Left ventricle myocardium inferior (tissue), 1 donor: ENCODE results near the gene AKAP10. TPM values are rescaled to one million over a fixed set of nuclear protein-coding genes. Genes with fewer than 3 reads are reported as not detected.
"Not testable (repeated sequence)": the region's sequence is repeated elsewhere in the genome, so short reads cannot be mapped to it uniquely, and the experiment has no call there.

ENCODE experiments used
- DNase-seq: peaks from one replicate; pipeline ENCODE4 v3.0.0-alpha.2; 2020
- H3K27ac ChIP-seq: fragments of 200-600 bp; replicated peaks from 2 replicates; pipeline ENCODE4 v1.8.0; 2021
- H3K27me3 ChIP-seq: fragments of 200-600 bp; 2 replicates; pipeline ENCODE4 v1.8.0; 2021; ENCODE audit warnings: low read depth
- H3K36me3 ChIP-seq: fragments of 200-600 bp; 2 replicates; pipeline ENCODE4 v1.8.0; 2021
- H3K4me1 ChIP-seq: fragments of 200-600 bp; 2 replicates; pipeline ENCODE4 v1.8.0; 2021
- H3K4me3 ChIP-seq: fragments of 200-600 bp; 2 replicates; pipeline ENCODE4 v1.8.0; 2021; ENCODE audit warnings: mild to moderate bottlenecking, moderate library complexity
- H3K9me3 ChIP-seq: fragments of 200-600 bp; replicated peaks from 2 replicates; pipeline ENCODE4 v1.8.0; 2021
- intact Hi-C: fragments of 100-400 bp; cut with micrococcal nuclease; formaldehyde crosslinking; loops from one replicate; pipeline ENCODE4 v1.11.0; 2022
- total RNA-seq: library from RNA; stranded (reverse); fragmentation: NEBNext Ultra II Directional; extraction: Animal tissue kit (Norgen Biotek cat#: 25700); gene quantifications from one replicate; pipeline ENCODE4 v1.2.1, GENCODE V29; 2021
- TF ChIP-seq, protein P1 (sequence below): fragments of 200-600 bp; IDR thresholded peaks from 2 replicates; pipeline ENCODE4 v1.8.0; 2021; ENCODE audit warnings: antibody characterized with exemption, mild to moderate bottlenecking, borderline replicate concordance
- donor health status: DM: no; HTN: yes; CAD: no; lungs with severe emphysema.

Gene AKAP10
- total RNA-seq, 1 donor from 2014 or later, result 12.9 TPM

DNA sequence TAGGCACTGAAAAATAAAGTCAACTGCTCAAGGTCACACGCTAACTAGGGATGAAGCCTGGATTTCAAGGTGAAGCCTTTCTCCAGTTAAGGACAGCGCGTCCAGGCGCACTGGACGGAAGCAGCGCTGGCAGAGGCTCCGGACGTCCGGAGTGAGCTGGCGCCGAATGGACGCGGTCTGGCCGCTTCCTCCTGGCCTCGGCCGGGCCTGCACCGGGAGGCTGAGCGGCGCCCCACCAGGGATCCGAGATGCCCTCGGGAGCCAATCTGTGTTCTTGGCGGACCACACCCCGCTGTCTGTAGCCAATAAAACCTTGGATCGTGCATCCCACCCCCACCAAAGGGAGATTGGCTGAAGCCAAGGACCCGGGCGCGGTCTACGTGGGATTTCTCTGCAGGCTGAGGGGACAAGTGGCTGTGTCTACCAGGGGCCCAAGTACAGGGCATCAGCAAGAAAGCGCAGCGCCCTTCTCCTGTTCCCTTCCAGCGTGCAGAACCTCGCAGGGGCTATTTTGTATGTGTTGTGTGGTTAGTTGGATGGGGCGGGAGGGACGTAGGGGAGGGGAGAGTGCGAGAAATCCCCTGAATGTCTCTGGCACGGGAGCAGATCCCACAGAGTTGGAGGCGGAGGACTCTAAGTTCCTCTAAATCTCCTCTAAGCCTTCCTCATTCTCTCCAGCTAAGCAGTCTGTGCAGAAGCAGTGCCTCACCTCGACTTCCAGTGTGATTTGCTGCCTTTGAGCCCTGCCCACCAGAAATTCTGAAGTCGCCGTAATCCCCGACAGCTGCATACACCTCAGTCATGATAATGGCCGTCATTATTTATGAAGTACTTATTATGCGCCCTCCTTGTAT is 2.5 kb upstream of the AKAP10 start:
- Histone ChIP-seq H3K9me3 (no peaks in the 10 kb centered on the region), H3K4me3 (peak overlapping the region; percentile 26), H3K4me1 (peaks cover 38% of the 10 kb centered on the region), H3K27ac (peak overlapping the region; percentile 61), H3K27me3 (no peaks in the 10 kb centered on the region), H3K36me3 (no peaks in the 10 kb centered on the region)
- DNase-seq, result peak; percentile 52
- intact Hi-C loops, result no loop called here
- TF ChIP-seq, protein P1, sequence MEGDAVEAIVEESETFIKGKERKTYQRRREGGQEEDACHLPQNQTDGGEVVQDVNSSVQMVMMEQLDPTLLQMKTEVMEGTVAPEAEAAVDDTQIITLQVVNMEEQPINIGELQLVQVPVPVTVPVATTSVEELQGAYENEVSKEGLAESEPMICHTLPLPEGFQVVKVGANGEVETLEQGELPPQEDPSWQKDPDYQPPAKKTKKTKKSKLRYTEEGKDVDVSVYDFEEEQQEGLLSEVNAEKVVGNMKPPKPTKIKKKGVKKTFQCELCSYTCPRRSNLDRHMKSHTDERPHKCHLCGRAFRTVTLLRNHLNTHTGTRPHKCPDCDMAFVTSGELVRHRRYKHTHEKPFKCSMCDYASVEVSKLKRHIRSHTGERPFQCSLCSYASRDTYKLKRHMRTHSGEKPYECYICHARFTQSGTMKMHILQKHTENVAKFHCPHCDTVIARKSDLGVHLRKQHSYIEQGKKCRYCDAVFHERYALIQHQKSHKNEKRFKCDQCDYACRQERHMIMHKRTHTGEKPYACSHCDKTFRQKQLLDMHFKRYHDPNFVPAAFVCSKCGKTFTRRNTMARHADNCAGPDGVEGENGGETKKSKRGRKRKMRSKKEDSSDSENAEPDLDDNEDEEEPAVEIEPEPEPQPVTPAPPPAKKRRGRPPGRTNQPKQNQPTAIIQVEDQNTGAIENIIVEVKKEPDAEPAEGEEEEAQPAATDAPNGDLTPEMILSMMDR, result no peak

DNA sequence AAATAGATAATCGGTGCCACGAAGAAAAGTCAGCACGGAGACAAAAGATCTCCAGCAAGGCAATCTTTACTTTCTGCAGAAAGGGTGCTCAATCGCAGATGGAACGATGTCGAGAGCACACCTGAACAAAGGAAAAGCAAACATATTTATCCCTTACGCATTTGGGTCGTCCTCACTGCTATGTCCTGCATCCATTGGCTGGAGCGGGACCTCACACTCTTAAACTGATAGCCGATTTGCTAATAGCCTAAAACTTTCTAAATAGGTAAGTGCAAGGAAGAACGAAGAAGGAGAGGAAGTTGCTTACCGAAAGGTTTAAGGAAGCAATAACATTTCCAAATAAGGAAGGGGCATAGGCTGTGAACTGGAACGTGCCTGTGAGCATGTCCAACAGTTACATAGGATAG is 1.2 kb upstream of the AKAP10 start:
- H3K36me3 ChIP-seq, result peaks cover 3% of the 10 kb centered on the region
- no peak for DNase-seq
- peak overlapping the region; percentile 95 for H3K27ac ChIP-seq
- H3K9me3 ChIP-seq, result no peaks in the 10 kb centered on the region
- intact Hi-C loops, result no loop called here
- H3K4me3 ChIP-seq, result peak overlapping the region; percentile 99
- TF ChIP-seq, protein P1, result no peak
- H3K27me3 ChIP-seq, result no peaks in the 10 kb centered on the region
- H3K4me1 ChIP-seq, result peaks cover 39% of the 10 kb centered on the region

DNA sequence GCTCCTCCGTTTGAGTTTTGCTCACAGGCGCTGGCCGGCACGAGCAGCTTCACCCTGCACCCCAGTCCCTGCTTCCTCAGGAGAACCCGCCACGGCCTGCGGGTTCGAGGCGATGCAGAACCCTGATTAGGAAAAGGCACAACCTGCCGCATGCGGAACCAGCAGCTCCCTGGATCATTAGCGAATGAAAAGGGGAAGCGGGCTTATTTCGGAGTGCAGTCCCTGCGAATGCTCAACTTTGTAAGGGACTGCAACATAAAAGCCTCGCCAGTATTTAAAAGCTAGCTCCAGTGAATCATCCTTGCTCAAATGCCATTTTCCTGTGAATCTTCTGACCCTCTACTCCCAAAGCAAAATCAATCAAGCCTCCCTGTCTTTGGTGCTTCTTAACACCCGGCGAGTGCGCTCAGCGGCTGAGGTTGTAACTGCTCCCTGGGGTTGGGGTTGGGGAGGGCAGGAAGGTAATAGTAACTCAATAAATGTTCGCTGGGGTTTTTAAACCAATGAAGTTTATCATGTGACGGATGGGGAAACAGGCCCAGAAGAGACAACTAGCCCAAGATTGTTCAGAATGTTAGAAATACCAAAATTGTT is 678 bp upstream of the AKAP10 start:
- H3K4me1 ChIP-seq, result peaks cover 39% of the 10 kb centered on the region
- TF ChIP-seq, protein P1, result no peak
- no peaks in the 10 kb centered on the region for H3K9me3 ChIP-seq
- no peak for DNase-seq
- peak overlapping the region; percentile 95 for H3K27ac ChIP-seq
- H3K27me3 ChIP-seq, result no peaks in the 10 kb centered on the region
- H3K36me3 ChIP-seq, result peaks cover 6% of the 10 kb centered on the region
- intact Hi-C loops, result no loop called here
- peak overlapping the region; percentile 99 for H3K4me3 ChIP-seq

DNA sequence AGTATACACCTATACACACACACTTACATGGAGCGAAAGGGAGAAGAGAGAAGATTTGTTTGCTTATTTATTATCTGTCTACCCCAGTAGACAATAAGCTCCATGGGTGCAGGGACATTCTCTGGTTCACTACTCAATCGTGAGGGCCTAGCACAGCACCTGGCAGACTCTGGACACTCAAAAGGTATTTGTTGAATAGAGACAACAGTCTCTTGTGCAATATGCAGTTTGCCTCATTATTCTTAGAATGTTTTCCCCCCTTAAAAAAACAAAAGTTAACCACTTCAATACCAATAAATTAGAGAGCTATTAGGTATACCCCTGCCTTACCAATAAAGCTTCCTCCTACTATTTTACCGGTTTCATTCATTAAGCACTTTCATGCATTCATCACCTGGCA is 2.0 kb downstream of the AKAP10 start:
- Histone ChIP-seq H3K4me1 (peaks cover 39% of the 10 kb centered on the region), H3K27me3 (no peaks in the 10 kb centered on the region), H3K4me3 (no peak overlapping the region), H3K27ac (no peak overlapping the region), H3K9me3 (no peaks in the 10 kb centered on the region), H3K36me3 (peaks cover 12% of the 10 kb centered on the region)
- TF ChIP-seq, protein P1, result no peak
- intact Hi-C loops, result no loop called here
- no peak for DNase-seq

DNA sequence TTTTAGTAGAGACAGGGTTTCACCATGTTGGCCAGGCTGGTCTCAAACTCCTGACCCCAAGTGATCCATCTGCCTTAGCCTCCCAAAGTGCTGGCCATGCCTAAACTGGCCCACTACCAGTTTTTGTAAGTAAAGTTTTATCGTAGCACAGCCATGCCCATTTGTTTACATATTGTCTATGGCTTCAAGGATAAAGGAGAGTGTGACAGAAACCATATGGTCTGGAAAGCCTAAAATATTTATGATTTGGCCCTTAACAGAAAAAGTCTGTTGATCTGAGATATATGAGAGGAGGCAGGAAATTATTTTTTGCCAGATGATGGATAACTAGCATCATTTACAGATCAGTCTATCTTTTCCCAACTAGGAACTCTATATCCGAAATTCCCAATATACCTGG is 4.5 kb downstream of the AKAP10 start:
- intact Hi-C loops, result no loop called here

DNA sequence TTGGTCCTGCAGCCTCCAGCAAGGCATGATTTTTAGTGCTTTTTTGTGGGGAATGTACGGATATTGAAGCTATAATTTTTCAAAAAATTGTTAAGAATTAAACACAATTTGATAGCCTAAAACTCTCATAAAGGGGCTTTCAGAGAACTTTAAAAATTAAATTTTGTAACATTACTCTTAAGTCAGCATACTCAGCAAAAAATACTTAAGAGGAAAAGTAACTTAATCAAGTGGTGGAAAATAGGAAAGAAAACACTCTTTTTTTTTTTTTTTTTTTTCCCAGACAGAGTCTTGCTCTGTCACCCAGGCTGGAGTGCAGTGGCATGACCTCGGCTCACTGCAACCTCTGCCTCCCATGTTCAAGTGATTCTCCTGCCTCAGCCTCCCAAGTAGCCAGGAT is 14.7 kb downstream of the AKAP10 start:
- peaks cover 63% of the 10 kb centered on the region for H3K36me3 ChIP-seq
- H3K4me3 ChIP-seq, H3K27ac ChIP-seq, H3K9me3 ChIP-seq, DNase-seq, H3K27me3 ChIP-seq, intact Hi-C loops: not testable (repeated sequence)
- H3K4me1 ChIP-seq, result peaks cover 11% of the 10 kb centered on the region

More for the DNA sequence above, 4.5 kb downstream of the AKAP10 start:
- no peaks in the 10 kb centered on the region for H3K27me3 ChIP-seq
- TF ChIP-seq, protein P1, result no peak
- no peaks in the 10 kb centered on the region for H3K9me3 ChIP-seq
- H3K36me3 ChIP-seq, result peaks cover 23% of the 10 kb centered on the region
- peaks cover 45% of the 10 kb centered on the region for H3K4me1 ChIP-seq
- no peak for DNase-seq
- no peak overlapping the region for H3K4me3 ChIP-seq
- H3K27ac ChIP-seq, result no peak overlapping the region
